ENCODE data around the gene MFSD1.

DNA sequence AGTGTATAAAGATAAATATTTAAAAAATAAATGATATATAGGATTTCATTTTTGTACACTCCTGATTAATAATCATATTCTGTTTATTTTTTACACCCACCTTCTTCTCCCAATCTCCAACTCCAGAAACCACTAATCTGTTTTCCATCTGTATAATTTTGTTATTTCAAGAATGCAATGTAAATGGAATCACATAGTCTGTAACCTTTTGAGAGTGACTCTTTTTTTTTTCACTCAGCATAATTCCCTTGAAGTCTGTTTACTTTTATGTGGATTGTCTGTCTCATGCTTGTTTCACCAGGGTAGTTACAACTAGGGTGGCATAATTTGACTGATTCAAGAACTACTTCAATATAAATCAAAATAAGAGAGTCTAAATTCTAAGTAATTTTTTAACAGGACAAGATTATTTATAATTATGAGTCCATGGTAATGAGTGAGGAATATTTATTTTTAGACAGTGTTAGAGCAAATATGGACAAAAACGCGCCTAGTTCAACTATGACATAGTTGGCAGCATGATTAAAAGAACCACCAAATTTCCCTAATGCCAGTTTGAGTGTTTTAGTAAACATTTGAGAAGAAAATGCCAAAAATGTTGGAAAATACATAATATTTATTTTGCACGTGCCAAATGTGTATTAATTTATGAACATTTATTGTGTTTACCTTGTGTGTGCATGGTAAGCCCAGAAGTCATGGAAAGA is 19.4 kb upstream of the MFSD1 start:
- TF ChIP-seq, protein P1, sequence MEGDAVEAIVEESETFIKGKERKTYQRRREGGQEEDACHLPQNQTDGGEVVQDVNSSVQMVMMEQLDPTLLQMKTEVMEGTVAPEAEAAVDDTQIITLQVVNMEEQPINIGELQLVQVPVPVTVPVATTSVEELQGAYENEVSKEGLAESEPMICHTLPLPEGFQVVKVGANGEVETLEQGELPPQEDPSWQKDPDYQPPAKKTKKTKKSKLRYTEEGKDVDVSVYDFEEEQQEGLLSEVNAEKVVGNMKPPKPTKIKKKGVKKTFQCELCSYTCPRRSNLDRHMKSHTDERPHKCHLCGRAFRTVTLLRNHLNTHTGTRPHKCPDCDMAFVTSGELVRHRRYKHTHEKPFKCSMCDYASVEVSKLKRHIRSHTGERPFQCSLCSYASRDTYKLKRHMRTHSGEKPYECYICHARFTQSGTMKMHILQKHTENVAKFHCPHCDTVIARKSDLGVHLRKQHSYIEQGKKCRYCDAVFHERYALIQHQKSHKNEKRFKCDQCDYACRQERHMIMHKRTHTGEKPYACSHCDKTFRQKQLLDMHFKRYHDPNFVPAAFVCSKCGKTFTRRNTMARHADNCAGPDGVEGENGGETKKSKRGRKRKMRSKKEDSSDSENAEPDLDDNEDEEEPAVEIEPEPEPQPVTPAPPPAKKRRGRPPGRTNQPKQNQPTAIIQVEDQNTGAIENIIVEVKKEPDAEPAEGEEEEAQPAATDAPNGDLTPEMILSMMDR (IDR thresholded peaks at IDR 0.05): no peak
- TF ChIP-seq EZH2phosphoT487 (IDR thresholded peaks at IDR 0.05) (no peak), EZH2 (IDR thresholded peaks at IDR 0.05) (no peak)
